SW480 (cell line): ENCODE results near the gene CLCN1.

Source experiments
- DNase-seq: peaks from one replicate; pipeline ENCODE4 v3.0.0-alpha.2; 2016; ENCODE audit warnings: low spot score

Gene CLCN1

DNA sequence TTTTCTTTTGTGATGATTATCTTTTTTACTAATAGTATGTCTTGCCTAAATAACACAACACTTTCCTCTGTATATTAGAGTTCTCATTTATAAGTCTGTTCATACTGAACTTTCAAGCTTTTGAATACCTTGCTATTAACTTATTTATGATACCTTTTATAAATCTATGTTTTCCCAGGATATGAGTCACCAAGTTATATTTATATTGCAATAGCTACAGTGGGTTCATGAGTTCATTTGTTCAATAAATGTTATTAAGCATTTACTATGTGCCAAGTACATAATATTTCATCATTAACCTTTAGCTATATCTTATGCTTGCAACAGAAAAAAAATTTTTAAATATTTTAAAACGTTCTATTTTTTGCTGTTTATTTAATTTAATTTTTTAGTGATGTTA is 18.3 kb downstream of the CLCN1 start:
- no peak for DNase-seq

GRCh38 chr7:143337216-143337615 is 21.3 kb downstream of the CLCN1 start:
- DNase-seq, result no peak

DNA sequence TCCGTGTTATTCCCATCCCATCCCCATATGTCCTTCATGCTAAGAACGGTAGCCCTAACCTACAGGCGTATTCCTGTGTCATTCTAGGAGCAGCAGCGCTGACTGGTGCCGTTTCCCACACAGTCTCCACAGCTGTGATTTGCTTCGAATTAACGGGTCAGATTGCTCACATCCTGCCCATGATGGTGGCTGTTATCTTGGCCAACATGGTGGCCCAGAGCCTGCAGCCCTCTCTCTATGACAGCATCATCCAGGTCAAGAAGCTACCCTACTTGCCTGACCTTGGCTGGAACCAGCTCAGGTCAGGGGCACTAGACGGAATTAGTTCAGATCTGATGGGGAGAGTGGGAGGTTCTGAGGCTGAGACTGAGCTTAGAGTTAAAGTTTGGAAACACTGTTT is 25.9 kb downstream of the CLCN1 start:
- DNase-seq, result no peak

- DNase-seq, result no peak
Measured at GRCh38 chr7:143343596-143343995, 27.7 kb downstream of the CLCN1 start.

GRCh38 chr7:143345428-143345900 is 29.6 kb downstream of the CLCN1 start:
- no peak for DNase-seq

GRCh38 chr7:143346018-143346417 is 30.1 kb downstream of the CLCN1 start:
- DNase-seq, result no peak

- no peak for DNase-seq
Measured at GRCh38 chr7:143347950-143348349, 32.0 kb downstream of the CLCN1 start.

- no peak for DNase-seq
Measured at GRCh38 chr7:143351060-143351459, 35.1 kb downstream of the CLCN1 start.

- no peak for DNase-seq
Measured at GRCh38 chr7:143351574-143351973, 35.7 kb downstream of the CLCN1 start.

DNA sequence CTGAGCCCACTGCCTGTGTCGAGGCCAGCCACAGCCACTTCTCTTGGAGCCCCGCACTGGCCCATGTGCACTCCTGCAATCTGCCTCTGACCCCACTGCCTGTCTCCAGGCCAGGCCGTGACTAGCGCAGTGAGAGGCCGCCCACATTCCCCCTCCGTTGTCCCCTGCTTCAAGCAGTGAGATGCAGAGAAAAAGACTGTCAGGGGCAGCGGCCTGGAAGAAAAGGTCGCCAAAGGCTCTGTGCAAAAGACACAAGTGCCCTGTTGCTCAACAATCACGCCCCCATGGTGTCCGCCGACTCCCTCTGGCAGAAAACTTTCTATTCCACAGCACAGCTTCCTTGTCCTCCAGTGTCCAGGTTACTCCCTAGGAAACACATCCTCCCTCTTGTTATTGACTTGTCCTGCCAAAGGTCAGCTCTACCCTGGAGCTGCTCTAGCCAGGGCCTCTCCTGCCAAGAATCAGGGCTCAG is 36.7 kb downstream of the CLCN1 start:
- DNase-seq, result no peak

GRCh38 chr7:143354376-143354775 is 38.5 kb downstream of the CLCN1 start:
- DNase-seq, result no peak

GRCh38 chr7:143354965-143355364 is 39.1 kb downstream of the CLCN1 start:
- no peak for DNase-seq

GRCh38 chr7:143355450-143356385 is 39.8 kb downstream of the CLCN1 start:
- DNase-seq, result no peak

DNA sequence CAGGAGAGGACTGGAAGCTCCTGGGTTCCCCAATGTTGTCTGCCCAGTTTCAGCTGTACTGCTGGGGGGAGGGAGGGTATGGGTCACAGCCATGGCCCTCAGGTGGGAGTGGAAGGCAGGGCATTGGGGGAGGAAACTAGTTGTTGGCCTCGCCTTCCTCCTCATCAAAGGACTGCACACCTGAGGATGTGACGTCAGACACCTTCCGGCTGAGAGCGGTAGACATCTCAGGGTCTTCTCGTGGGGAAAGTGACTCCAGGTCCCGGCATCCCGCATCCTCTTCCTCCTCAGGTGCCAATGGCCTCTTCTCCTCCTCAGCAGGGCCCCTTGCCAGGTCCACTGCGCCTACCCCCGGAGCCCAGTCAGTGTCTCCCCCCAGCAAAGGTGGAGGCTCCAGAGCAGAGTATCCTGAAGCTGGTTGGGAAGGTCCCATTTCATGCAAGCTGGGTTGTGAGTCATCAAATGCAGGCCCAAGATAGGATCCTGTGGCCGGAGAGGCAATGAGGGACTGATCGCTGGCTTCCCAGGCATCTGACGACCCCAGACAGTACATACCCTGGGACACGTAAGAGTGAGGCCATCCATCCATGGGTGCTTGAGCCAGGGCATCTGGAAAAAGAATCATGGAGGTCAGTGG is 40.6 kb downstream of the CLCN1 start:
- no peak for DNase-seq

GRCh38 chr7:143358626-143359025 is 42.7 kb downstream of the CLCN1 start:
- DNase-seq, result no peak

GRCh38 chr7:143359771-143360353 is 44.0 kb downstream of the CLCN1 start:
- DNase-seq, result no peak

DNA sequence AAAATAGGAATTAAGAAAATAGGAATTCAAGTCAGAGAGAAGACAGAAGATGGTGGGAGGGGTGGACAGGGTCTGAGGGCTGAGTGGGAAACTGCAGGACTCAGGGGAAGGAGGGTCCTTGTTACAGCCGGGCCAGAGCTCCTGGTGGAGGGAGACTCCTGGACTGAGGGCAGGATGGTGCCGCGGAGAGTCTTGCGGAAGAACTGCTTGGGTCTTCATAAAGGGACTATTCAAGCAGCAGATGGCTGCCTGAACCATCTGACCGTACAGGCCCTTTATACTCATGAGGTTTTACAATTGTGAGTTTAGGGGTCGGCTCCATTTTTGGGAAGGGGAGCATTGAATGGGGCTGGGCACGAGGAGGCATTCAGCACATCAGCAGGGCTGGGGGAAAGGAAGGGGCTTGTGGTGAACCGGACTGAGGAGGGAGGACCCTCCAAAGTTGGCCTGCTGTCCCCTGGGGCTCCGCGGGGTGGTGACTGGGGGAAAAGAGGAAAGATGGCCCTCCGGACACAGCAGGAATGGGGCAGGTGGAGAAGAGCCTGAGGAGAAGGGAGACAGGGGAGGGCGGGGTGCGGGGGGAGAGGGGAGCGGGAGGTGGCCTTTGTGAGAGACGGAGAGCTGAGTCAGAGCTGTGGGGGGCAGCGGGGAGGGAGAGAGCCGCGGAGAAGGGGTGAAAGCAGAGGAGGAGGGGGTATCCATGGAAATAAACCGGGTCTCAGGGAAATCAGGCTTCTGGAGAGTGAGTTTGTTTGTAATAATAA is 45.1 kb downstream of the CLCN1 start:
- DNase-seq, result no peak

DNA sequence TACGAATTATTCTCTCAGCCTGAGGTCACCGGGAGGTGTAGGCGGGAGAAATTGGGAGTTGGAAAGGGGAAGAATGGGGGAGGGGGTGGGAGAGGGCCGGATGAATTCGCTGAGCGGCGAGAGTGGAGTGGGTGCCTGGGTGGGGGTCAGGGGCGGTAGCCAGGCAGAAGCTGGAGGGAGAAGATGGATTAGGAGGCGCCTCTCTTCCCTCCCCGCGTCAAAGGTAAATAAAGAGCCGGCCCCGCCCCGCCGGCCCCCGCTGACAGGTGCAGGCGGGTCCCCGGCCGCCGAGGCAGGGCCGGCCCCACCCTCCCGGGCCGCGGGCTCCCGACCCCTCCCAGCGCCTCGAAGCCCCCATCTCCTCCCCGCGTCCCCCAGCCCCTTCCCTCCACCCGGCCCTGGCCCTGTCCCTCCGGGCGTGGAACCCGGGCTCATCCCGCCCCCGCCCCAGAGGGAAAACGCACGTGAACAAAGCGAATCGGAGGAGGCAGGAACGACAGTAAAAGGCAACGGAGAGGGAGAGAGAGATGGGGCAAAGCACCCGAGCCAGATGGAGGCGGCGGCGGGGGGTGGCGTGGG is 45.7 kb downstream of the CLCN1 start:
- DNase-seq, result no peak

DNA sequence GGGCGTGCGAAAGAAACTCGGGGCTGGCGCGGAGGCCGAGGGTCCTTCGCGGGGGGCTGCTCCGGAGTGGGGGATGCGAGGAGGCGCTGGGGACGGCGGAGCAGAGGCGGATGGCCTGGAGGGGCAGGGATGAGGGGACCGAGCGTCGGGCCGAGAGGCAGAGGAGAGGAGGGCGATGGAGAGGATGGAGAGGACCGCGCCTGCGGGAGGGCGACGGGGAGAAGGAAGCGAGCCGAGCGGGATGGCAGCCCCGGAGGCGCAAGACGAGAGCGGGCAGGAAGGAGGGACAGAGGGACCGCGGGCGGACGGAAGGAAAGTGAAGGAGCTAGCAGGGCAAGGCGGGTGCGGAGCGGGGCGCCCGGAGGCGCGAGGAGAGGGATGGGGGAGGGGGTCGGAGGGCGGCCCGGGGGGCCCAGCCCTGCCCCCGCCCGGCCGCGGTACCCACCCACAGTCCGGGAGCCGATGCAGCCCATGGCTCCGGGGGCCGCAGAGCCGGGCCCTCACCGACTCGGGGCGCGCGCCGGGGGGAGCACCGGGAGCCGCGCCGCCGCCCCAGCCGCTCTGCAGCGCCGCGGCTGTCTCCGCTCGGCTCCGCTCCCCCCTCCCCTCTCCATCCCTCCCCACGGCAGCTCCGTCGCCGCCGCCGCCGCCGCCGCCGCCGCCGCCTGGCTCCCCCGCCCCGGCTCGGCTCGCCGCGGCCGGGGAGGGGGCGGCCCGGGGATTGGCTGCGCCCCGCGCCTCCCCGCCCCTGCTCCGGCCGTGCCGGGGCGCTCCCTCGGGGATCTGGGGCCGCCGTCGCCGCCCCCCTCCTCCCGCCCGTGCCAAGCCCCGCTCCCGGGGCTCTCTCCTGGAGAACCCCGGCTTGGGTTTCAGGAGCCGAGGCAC is 46.5 kb downstream of the CLCN1 start, which contains the start of gene FAM131B:
Gene FAM131B (minus strand): TSS at position 583 of the 885 bp plus-strand sequence. CDS start 110 bp downstream, at position 473.
- DNase-seq, result no peak
